ENCODE measurements around the gene C1QB.

- TF ChIP-seq POLR2AphosphoS5 (IDR thresholded peaks at IDR 0.05) (no peak), CTCF (IDR thresholded peaks at IDR 0.05) (no peak), EP300 (IDR thresholded peaks at IDR 0.05) (no peak)
Measured at GRCh38 chr1:22627331-22627730, 25.7 kb upstream of the C1QB start.

Measured in sigmoid colon (tissue), 4 donors.